GM18505 (cell line): ENCODE results near the gene PTPN12.

Source experiments
- ATAC-seq: cut with Tn5 transposase; IDR thresholded peaks from one replicate; pipeline ENCODE4 v1.9.1; 2021; ENCODE audit not compliant: unreplicated experiment
- POLR2A ChIP-seq: IDR thresholded peaks from 4 replicates; pipeline ENCODE4 v1.6.1; 2011; ENCODE audit warnings: borderline replicate concordance; ENCODE audit not compliant: insufficient read depth, insufficient read length; ENCODE audit errors: extremely low read depth

Gene PTPN12

GRCh38 chr7:77674878-77675277, 137.8 kb downstream of the PTPN12 start:
- no peak for TF ChIP-seq POLR2A
- ATAC-seq, result no peak

DNA sequence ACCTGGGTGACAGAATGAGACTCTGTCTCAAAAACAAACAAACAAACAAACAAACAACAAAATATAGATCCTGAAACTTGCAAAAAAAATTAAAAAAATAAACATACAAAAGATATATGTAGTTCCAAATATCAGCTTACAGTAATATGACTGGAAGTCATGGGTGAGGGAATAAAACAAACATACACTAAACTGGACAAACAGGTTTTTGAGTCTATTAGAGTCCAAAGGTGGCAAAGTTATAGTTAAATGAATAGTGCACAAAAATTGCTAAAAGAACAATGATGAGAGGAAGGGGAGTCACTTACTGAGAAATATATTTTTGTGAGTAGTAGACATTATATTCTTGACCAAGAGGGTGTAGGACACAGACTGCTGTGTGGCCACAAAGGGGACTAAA, 142.5 kb downstream of the PTPN12 start:
- no peak for ATAC-seq
- no peak for TF ChIP-seq POLR2A

- no peak for TF ChIP-seq POLR2A
- ATAC-seq, result no peak
Measured at GRCh38 chr7:77680266-77680665, 143.2 kb downstream of the PTPN12 start.

GRCh38 chr7:77684030-77684429, 146.9 kb downstream of the PTPN12 start:
- no peak for TF ChIP-seq POLR2A
- no peak for ATAC-seq

DNA sequence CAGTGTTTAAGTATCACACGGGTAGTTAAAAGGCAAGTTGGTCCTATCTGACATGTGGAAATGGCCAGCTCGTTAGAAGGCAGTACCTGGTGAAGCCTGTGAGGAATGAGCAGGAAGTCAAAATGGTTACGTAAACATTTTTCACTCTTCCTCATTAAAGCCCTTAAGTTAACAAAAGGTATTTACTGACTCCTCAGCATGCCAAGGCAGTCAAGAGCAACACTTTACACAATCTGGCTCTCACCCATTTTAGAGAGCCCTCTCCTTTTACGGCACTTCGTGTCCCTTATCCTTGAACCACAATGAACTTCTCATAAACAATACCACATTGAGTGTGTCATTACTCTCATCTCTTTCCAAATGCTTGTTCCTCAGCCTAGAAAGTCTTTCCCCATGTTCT, 148.1 kb downstream of the PTPN12 start:
- no peak for ATAC-seq
- TF ChIP-seq POLR2A, result no peak

DNA sequence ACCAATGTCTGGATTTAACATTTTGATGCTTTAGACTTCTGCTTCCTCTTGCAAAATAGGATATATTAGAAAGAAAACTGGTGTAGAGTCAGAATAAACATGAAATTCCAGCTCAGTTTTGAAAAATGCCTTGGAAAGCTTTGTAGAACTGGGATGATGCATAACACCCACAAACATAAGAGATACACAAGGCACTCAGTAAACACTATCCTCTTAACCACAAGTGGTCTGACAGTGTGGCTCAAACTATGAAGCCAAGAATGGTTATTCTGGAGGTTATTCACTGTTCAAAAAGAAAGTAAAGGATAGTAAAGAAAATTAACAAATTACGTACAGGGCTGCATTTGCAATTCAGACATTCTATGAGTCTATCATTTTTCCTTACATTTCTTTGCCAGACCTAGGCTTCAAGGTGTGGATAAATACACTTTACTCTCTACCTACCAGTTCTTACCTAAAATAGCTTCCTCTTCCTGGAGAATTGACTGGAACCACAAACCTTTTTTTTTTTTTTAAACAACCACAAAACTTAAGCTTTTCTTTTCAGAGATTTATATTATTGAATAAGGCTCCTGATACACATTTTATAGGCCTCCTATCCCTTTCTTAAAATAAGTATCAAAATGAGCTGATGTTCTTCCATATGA, 150.1 kb downstream of the PTPN12 start:
- TF ChIP-seq POLR2A, result no peak
- no peak for ATAC-seq

- no peak for TF ChIP-seq POLR2A
- ATAC-seq, result no peak
Measured at GRCh38 chr7:77687747-77688144, 150.7 kb downstream of the PTPN12 start.
